ENCODE data around the gene TRIP6.

DNA sequence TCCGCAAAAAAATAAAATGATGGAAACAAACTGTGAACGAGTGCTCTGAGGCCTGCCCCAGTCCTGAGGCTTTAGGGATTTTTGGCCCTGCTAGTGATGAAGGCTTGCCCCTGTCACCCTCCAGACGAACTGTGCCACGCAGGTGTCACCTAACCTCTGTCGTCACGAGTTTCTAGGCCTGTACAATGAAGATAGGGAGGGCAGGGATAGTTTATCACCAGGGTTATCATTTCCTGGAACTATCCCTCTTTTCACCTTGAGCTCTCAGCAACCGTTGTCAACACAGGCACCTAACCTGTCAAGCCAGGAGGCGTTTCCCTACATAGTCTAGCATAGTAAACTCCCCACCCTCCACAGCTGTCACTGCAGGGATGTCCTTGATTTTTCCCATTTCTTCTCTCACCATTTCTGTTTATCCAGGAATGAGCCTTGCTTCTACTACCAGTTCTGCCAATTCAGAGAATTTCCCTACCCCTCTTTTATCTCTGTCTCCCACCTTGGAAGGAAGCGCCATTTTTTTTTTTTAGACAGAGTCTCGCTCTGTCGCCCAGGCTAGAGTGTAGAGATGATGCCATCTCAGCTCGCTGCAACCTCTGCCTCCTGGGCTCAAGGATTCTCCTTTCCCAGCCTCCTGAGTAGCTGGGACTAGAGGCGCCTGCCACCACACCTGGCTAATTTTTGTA, 30.7 kb downstream of the TRIP6 start:
- TF ChIP-seq, protein P1, sequence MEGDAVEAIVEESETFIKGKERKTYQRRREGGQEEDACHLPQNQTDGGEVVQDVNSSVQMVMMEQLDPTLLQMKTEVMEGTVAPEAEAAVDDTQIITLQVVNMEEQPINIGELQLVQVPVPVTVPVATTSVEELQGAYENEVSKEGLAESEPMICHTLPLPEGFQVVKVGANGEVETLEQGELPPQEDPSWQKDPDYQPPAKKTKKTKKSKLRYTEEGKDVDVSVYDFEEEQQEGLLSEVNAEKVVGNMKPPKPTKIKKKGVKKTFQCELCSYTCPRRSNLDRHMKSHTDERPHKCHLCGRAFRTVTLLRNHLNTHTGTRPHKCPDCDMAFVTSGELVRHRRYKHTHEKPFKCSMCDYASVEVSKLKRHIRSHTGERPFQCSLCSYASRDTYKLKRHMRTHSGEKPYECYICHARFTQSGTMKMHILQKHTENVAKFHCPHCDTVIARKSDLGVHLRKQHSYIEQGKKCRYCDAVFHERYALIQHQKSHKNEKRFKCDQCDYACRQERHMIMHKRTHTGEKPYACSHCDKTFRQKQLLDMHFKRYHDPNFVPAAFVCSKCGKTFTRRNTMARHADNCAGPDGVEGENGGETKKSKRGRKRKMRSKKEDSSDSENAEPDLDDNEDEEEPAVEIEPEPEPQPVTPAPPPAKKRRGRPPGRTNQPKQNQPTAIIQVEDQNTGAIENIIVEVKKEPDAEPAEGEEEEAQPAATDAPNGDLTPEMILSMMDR (IDR thresholded peaks at IDR 0.05; ENCODE audit: insufficient read depth, low read depth, low read length) = no peak
- no peak for TF ChIP-seq EZH2 (IDR thresholded peaks at IDR 0.05; ENCODE audit: insufficient read depth, low read length)

All from astrocyte (in vitro differentiated cells and primary cell).